WI38 (cell line): ENCODE data around the gene SS18L1.

Experiments used
- H3K4me3 ChIP-seq: 2 replicates; pipeline ENCODE4 v1.5.1; 2011; ENCODE audit warnings: low read depth, mild to moderate bottlenecking, control low read depth, low read length
- TF ChIP-seq, protein P1 (sequence below): IDR thresholded peaks from 2 replicates; pipeline ENCODE4 v1.5.1; 2012; ENCODE audit warnings: low read depth, mild to moderate bottlenecking, control low read depth, low read length

The SS18L1 gene

DNA sequence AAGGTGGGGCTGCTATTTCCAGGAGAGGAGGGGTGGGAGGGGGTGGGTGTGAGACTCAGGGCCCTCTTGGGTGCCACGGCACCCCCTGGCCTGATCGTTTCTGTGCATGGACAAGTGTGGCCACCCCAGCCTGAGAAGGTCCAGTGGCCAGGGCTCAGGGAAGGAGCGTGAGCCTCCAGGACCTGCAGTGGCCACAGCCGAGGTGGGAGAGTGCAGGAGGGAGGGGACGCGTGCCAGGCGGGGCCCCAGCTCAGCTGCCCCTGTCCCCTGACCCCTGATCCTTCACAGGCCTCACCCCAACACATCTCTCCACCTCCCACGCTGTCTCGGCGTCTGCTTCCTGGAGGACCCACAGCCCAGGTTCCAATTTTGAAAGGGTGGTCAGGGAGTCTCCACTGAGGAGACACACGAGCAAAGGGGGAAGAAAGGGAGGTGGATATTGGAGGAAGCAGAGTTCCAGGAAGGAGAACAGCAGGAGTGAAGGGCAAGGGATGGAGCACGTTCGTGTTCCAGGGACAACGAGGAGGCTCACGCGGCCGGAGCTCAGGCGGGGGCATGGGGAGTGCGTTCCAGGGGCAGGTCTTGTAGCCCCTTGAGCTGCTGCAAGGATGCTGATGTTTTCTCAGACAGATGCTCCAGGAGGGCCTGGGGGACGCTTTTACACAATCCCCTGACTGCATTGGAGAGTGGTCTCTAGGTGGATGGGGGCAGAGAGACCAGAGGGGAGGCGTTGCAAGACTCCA is 80.7 kb downstream of the SS18L1 start:
- H3K4me3 ChIP-seq, result no peak overlapping the region
- TF ChIP-seq, protein P1, sequence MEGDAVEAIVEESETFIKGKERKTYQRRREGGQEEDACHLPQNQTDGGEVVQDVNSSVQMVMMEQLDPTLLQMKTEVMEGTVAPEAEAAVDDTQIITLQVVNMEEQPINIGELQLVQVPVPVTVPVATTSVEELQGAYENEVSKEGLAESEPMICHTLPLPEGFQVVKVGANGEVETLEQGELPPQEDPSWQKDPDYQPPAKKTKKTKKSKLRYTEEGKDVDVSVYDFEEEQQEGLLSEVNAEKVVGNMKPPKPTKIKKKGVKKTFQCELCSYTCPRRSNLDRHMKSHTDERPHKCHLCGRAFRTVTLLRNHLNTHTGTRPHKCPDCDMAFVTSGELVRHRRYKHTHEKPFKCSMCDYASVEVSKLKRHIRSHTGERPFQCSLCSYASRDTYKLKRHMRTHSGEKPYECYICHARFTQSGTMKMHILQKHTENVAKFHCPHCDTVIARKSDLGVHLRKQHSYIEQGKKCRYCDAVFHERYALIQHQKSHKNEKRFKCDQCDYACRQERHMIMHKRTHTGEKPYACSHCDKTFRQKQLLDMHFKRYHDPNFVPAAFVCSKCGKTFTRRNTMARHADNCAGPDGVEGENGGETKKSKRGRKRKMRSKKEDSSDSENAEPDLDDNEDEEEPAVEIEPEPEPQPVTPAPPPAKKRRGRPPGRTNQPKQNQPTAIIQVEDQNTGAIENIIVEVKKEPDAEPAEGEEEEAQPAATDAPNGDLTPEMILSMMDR, result no peak

DNA sequence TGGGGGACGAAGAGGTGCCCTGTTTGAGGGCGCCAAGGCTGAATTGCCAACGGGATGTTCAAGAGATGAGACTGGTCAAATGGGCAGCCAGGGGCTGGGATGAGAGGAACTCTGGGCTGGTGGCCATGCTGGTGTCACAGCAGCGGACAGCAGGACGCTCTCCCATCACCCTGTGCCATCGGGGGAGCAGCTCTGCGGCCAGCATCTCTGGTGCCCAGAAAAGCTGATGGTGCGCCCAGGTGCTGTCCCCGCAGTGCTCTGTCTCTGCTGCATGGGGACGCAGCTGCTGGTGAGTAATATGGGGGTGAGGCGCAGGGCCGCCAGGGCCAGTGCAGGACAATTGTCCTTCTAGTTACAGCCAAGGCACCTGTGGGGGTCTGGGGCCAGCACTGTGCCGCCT is 81.5 kb downstream of the SS18L1 start:
- TF ChIP-seq, protein P1, result no peak
- H3K4me3 ChIP-seq, result no peak overlapping the region

DNA sequence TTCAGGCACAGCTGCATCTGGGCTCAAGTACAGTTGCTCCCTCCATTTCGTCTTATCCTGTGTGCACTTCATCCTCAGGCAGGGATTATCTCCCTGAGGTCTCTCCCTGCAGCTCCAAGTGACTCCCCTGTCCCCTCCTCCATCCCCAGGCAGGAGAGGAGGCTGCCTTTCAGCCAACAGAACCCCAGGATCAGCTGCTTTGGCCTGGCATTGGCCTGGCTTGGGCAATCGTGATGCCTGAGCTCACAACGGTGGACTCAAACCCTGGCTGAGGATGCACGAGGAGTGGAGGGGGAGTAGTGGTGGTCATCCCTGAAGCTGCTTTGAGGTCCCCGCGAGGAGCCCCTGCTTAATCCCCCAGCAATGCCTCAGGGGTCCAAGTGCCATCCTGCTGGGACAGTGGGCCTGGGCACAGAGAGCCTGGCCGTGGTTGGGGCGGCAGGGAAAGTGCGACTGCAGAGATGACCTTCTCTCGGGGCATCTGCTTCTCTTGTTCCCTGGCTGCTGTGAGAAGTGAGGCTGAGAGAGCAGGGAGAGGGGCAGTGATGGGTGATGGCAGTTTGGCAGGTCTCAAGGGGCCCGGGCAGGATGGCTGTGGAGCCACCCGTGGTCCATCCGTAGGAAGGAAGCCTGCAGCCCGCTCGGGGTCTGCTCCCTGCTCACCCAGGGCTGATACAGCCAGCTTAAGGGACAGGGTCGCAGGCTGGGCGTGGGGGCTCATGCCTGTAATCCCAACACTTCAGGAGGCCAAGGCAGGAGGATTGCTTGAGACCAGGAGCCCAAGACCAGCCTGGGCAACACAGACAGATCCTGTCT is 82.5 kb downstream of the SS18L1 start:
- no peak overlapping the region for H3K4me3 ChIP-seq
- TF ChIP-seq, protein P1, result no peak

DNA sequence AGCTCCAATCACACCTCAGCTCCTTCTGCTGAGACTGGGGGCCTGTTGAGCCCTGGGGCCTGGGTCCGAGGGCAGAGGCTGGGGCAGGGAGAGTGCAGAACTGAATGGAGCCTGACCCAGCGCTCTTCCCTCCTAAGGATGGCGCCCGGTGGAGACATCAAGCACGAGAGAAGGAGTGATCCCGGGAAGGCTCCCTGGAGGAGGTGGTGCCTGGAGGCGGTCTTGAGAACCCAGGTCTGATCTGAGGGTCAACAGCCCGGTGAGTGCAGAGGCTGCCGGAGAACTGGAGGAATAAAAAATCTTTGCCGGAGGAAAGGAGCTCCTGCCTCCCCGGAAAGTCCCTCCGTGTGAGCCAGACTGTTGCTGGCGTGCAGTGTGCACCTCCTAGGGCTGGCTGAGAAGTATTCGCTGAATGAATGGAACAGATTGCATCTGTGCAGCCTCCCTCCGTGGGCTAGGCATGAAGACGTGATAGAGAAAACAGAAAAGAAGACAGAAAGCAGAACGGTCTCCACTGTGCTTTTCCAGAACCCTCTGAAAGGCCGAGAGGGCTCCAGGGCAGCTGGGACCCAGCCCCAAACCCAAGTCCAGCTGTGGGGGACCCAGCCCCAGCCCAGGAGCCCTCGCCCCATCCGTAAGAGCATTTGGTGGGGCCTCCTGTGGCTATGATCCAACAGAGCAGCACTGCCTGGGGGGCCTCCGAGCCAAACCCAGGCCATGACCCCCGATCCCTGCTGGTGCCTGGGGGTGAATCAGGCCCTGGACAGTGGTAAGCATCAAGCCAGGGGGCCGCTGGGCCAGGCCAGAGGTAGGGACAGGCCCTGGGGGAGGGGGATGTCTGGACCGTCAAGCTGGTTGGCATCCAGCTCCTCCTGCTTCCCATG is 83.4 kb downstream of the SS18L1 start:
- H3K4me3 ChIP-seq, result no peak overlapping the region
- TF ChIP-seq, protein P1, result no peak

DNA sequence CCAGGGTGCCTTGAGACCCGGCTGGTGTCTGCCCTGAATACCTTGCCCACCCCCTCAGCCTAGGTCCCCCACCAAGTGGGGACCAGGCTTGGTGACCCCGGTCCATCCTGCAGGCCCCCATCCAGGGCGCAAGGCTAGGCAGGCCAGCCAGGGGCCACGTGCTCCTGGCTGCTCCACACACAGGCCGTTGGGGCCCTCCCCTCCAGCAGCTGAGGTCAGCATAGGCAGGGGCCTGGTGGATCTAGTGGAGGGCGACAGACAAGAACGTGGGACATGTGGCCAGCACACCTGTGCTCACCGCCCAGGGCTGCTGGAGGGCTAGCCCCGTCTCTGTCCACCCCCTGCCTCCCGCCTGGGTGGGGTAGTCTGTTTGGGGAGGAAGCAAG is 84.0 kb downstream of the SS18L1 start:
- TF ChIP-seq, protein P1, result no peak
- no peak overlapping the region for H3K4me3 ChIP-seq

DNA sequence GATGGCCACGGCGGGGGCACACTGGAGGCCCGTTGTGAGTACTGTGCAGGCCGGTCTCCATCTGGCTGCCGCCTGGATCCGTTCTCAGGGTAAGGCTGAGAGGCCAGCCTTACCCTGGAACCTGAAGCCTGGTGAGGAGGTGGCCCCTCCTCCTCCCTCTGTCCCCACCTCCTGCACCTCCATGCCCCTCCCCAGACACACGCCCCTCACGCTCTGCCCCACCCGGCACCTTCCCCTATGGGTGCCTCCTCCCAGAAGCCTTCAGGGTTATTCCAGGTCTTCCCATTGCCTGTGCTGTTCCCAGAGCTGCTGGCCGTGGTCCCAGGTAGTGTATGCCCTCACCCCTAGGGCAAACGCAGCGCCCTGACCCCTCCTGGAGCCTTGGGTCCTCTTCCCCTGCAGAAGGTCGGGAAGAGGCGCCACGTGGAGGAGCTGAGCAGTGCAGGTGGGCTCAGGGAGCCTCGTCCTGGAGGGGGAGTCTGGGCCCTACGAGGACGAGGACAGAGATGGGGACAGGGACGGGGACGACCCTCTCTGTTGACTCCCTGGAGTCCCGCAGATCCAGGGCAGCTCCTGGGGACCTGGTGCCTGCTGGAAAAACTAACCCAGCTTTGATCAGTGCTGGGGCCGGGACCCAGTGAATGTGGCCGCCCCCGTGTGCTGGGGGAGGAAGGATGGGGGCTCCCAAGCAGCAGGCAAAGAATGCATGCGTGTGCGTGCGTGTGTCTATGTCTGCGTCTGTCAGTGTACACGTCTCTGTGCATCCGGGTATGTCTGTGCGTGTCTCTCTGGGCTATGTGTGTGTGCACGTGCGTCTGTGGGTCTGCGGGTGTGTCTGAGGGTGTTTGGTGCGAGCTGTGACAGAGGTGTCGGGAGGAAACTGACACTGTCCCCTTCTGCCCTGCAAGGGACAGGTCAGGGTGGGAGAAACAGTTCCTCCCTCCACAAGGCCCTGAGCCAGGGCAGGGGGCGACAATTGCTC is 84.7 kb downstream of the SS18L1 start:
- TF ChIP-seq, protein P1, result no peak
- no peak overlapping the region for H3K4me3 ChIP-seq
